Renal pelvis (tissue), 4 donors: ENCODE data around the gene NUMA1. TPM values are rescaled to one million over a fixed set of nuclear protein-coding genes. Genes with fewer than 3 reads are reported as not detected.

Source experiments
- DNase-seq: peaks from one replicate; pipeline ENCODE4 v3.0.0-alpha.2; 2013
- polyA plus RNA-seq, 3 donors: library from polyadenylated mRNA; unstranded; fragments of 120-200 nt; gene quantifications; one replicate each; pipeline ENCODE4 v1.2.1, GENCODE V29; 2013; ENCODE audit not compliant: insufficient read length in 3 of 3

The NUMA1 gene
- polyA plus RNA-seq, 3 donors, result 289 to 335 (median 305) TPM

DNA sequence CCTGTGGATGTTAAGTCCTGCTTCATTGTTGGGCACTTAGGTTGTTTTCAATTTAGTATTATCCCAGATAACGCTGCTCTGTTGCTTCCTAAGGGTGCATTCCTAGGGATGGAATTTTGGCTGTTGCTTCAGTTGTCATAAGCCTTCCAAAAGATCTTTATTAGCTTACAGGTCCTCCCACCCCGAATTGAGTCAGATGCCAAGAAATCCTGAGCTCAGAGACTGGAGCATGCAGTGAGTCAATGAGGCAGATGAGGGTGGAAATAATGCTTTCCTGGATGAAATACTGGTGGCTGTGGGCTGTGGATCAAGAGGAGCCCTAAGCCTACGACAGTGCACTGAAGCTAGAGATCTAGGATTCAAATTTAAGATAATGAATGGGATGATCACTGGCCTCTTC, 92.3 kb downstream of the NUMA1 start:
- no peak for DNase-seq

DNA sequence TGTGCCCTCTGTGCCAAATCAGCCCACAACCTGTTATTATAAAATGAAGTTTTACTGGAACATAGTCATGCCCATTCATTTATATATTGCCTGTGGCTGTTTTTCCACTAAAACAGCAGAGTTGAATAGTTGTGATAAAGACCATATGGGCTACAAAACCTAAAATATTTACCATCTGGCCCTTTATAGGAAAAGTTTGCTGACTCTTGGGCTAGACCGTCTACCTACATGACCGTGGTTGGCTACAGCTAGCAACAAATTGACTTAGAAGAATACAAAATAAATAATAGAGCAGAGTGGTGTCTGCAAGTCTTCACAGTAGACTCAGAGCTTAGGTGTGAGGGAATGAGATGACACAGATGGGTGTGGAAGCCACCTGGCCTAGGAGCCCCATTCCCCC, 92.8 kb downstream of the NUMA1 start:
- no peak for DNase-seq

DNA sequence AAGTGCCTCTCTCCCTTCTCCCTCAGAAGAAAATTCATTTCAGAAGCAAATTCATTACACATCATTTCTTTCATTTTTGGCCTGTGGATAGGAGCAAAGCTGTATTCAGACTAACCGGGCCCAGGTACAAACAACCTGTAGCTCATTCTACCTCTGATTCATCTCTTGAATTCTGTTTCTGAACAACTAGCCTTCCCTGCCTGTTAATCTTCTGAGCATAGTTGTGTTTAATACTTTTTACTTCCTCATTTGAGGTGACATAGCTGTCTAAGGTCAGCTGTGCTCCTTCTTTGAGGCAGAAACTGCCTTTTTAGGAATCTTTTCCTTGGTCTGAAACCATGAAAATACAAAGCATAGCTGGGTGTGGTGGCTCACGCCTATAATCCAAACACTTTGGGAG, 94.2 kb downstream of the NUMA1 start:
- no peak for DNase-seq

DNA sequence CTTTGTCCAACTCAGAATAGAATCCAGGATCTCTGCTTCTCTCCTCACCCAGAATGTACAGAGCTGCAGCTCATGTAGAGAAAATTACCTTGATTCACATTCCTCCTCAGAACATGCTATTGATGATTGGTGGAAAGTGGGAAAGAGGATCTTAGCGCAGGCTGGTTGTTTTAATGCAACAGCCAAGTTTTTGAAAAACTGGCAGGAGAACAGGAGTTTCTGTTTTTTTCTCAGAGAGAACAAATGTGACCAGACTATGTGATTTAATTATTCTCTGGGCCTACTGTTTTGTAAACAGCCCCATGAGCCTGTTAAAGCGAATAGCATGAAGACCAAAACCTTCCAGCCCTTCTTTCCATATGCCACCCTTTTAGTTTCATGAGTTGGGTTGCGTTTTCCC, 100.7 kb downstream of the NUMA1 start:
- DNase-seq, result no peak

DNA sequence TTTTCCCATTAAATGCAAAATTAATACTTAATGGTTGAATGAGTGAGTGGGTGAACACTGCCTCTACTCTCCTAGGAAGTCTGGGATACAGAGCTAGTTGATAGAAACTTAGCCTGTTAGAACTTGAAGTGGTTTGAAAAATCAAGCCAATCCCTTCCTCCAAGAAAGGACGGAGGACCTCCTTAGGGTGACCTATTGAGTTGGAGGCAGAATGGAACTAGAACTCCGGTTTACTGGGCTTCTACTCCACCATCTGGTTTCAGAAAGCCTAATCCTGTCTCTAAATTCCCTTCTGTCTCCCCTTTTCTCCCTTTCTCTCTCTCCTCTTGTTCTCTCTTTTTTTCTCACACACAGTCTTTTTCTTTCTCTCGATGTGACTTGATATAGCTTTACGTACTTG, 101.2 kb downstream of the NUMA1 start:
- DNase-seq, result no peak

DNA sequence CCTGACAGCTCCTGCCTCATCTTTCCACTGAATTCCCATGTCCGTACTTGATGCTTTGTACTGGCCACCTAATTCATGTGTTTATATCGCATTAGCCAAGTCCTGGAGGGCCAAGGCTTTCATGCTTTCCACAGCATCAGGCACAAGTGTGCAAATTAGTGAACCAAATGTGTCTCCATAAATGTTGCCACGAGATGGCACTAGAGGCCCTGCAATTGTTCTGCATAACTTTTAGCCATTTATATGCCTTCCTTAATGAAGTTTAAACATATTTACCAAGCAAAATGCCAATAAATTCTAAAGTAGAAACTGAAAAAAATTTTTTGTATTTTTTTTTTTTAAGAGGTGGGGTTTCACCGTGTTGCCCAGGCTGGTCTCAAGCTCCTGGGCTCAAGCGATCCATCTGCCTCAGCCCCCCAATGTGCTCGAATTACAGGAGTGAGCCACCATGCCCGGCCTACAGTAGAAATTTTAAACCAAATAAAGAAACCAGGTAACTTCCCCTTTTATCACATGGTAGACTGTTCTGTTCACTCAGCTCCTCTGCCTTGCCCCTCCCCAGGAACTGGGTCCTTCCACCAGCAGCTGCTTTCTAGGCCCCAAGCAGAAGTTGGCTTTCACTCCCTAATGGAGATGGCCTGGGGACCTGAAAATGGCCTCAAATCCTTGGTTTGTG, 102.5 kb downstream of the NUMA1 start:
- DNase-seq, result peak; percentile 43

DNA sequence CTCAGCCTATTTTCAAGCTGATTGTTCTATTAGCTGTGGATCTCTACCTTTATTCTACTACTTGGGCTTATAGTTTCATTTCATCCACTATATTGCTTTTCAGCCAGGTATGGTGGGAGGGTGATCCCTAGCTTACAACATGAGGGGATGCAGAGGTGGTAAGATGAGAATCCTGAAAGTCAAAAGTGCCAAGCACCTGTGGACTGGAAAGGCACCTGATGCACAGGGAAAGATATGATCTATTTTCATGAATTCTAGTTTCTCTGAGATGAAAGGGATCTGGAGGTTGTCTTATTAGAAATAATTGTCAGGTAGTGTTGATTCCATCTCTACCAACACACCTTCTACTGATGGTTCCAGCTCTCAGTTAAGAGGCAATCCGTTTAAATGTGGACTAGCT, 103.3 kb downstream of the NUMA1 start:
- no peak for DNase-seq

DNA sequence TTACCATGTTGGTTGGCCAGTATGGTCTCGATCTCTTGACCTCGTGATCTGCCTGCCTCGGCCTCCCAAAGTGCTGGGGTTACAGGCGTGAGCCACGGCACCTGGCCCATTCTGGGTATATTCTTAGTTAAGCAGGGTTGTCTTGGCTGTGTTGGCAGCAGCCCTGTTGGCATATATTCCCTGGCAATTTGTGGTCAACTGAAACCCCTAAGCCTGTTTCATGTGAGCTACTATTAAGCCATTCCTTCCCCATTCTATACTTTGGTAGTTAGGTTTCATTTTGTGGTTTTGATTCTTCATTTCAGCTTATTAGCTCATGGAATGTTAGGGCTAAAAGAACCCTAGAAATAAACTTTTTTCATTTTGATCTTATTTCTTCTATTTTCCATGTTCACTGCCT, 103.8 kb downstream of the NUMA1 start:
- DNase-seq, result no peak

DNA sequence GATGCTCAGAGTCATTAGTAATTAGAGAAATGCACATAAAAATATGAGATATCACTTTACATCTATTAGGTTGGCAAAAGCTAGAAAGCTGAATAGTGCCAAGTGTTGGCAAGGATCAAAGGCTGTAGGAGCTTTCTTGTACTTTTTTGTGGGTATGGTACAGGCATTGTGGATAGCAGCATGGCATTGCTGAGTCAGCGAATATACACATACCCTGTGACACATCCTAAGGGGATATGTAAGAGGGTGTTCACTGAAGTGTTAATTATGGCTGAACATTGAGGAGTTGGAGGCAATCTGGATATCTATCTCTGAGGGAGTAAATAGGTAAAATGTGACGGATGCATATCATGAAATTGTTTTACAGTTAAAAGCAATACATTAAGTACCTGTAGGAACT, 108.7 kb downstream of the NUMA1 start:
- DNase-seq, result no peak

DNA sequence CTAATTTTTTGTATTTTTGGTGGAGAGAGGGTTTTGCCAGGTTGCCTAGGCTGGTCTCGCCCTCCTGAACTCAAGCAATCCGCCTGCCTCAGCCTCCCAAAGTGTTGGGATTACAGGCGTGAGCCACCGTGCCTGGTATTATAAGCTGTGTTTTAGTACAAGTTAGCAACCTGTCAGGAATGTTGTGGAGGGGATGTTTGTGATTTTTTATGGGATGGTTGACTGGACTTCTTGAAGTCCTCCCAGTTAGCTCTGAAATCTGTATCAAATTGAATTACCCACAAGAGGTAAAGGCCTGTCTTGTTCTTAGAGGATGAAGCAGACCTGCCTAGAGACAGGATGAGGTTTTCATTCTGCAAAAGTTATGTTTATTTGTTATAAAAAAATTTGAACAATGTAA, 115.7 kb downstream of the NUMA1 start:
- DNase-seq, result no peak

DNA sequence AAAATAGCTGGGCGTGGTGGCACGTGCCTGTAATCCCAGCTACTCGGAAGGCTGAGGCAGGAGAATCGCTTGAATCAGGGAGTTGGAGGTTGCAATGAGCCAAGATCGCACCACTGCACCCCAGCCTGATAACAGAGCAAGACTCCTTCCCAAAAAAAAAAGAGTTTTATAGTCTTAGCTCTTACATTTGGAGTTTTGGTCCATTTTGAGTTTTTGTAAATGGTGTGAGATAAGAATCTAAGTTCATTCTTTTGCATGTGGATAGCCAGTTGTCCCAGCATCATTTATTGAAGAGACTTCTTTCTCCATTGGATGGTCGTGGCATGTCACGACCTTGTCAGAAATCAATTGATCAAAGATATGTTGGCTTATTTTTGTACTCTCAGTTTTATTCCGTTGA, 116.9 kb downstream of the NUMA1 start:
- no peak for DNase-seq

DNA sequence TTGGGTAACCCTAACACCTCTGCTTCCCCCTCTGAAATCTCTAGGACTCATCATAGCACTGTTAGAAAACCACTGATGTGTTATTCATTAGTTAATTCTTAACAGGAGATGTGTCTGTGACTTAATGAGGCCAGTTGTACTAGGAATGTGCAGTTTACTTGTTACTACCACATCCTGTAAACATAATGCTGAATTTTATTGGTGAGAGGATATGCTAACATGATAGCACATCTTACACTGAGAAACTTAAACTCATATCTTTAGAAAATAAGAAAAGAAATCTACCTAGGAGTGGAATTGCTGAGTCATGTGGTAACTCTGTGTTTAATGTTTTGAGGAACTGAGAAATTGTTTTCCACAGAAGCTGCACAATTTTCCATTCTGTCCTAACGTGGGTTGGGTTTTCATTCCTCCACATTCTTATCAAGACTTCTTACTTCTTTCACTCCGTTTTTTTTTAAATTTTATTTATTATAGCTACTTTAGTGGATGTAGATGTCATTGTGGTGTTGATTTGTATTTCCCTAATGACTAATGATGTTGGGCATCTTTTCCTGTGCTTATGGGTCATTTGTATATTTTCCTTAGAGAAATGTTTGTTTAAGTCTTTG, 117.8 kb downstream of the NUMA1 start:
- DNase-seq, result no peak

DNA sequence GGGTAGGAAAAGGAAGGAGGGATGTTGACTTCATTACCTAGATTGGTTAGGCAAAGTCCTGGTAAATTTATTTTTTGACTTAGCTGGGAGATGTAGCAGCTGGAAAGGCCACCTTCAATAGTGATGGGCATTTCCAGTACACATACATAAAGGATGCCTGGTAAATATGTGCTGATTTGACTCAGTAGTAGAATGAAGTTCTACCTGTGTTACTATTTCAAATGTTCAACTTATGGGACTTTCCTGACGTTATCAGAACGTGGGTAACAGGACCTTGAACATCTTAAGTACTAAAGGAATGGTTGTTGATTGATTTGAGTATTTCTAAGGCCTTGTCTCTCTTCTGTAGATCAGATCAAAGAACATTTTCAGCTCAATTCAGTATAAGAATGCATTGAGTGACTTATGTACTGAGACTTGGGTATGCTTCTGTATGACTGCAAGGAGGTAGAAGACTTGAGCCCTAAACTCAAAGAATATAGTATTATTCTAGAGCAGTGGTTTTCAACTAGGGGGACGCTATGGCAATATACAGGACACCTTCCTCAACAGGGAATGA, 124.4 kb downstream of the NUMA1 start:
- DNase-seq, result no peak

Other genes starting within 250 kb of the NUMA1 start
- gene DEFB108B, start 247.3 kb downstream of the NUMA1 start, polyA plus RNA-seq, result not detected
- gene DEFB131B, start 202.1 kb downstream of the NUMA1 start, polyA plus RNA-seq, result 1 to 10 TPM in 2 of 3 donors, under 1 TPM in 1; 0.87 to 3.0 (median 2.0) TPM
- gene XNDC1N, start 151.9 kb downstream of the NUMA1 start, polyA plus RNA-seq, result 10 to 100 TPM in 2 of 3 donors, 1 to 10 TPM in 1; 5.2 to 10.8 (median 10.8) TPM
- 10 to 100 TPM; 40.2 to 47.9 (median 41.8) TPM for gene RNF121, start 151.5 kb downstream of the NUMA1 start, polyA plus RNA-seq
- 10 to 100 TPM in 2 of 3 donors, 1 to 10 TPM in 1; 8.1 to 16.5 (median 11.6) TPM for gene IL18BP, start 81.6 kb downstream of the NUMA1 start, polyA plus RNA-seq
- 10 to 100 TPM; 22.3 to 37.0 (median 35.1) TPM for gene LRRC51, start 308 bp upstream of the NUMA1 start, polyA plus RNA-seq
- 100 to 1,000 TPM; 123 to 133 (median 128) TPM for gene LAMTOR1, start 22.8 kb upstream of the NUMA1 start, polyA plus RNA-seq
- not detected for gene TOMT, start 25.4 kb upstream of the NUMA1 start, polyA plus RNA-seq
- gene ANAPC15, start 32.2 kb upstream of the NUMA1 start, polyA plus RNA-seq, result 10 to 100 TPM; 49.3 to 59.0 (median 50.4) TPM
- gene FOLR3, start 55.2 kb upstream of the NUMA1 start, polyA plus RNA-seq, result 1 to 10 TPM; 1.6 to 2.8 (median 2.2) TPM
- 10 to 100 TPM; 57.5 to 59.1 (median 57.9) TPM for gene FOLR1, start 111.6 kb upstream of the NUMA1 start, polyA plus RNA-seq
- gene FOLR2, start 136.3 kb upstream of the NUMA1 start, polyA plus RNA-seq, result 10 to 100 TPM in 2 of 3 donors, 1 to 10 TPM in 1; 7.9 to 14.7 (median 10.1) TPM
- gene INPPL1, start 144.2 kb upstream of the NUMA1 start, polyA plus RNA-seq, result 100 to 1,000 TPM; 161 to 188 (median 168) TPM
- gene PHOX2A, start 163.6 kb upstream of the NUMA1 start, polyA plus RNA-seq, result not detected